Lower leg skin (tissue), 4 donors: Measurements from ENCODE around the gene DTNBP1. TPM values are rescaled to one million over a fixed set of nuclear protein-coding genes. Genes with fewer than 3 reads are reported as not detected.
A peak's percentile ranks its signal among the peaks of the same experiment; 100 is the strongest.

Source experiments
- DNase-seq, 2 donors: peaks; one replicate each; pipeline ENCODE4 v3.0.0-alpha.2; 2019; ENCODE audit warnings: low spot score in 2 of 2
- H3K4me3 ChIP-seq: fragments of 200-600 bp; sonication (generic); 2 replicates; pipeline ENCODE4 v1.5.1; 2017; ENCODE audit warnings: mild to moderate bottlenecking, low read depth; ENCODE audit not compliant: poor library complexity, severe bottlenecking
- POLR2A ChIP-seq, 2 donors: fragments of 450-650 bp; IDR thresholded peaks; one replicate each; pipeline ENCODE4 v1.6.1; 2016 to 2017; ENCODE audit warnings: antibody characterized with exemption in 2 of 2, mild to moderate bottlenecking in 1 of 2, moderate library complexity in 1 of 2
- WGBS, 2 donors: methylation state at CpG; one replicate each; pipeline ENCODE4 v1.1.5; 2018; 5-methylcytosine and 5-hydroxymethylcytosine counted together
- intact Hi-C: fragments of 100-400 bp; cut with DNase I; formaldehyde crosslinking; loops from one replicate; pipeline ENCODE4 v1.15.0; 2023; ENCODE audit warnings: low total_unique reads
- total RNA-seq, 4 donors: library from RNA; depleted of rRNA; stranded (reverse); fragments of >200 nt; gene quantifications; one replicate each; pipeline ENCODE4 v1.1.0, GENCODE V29; 2016
- TF ChIP-seq, protein P1 (sequence below), 3 donors: fragments of 450-650 bp; IDR thresholded peaks; one replicate each; pipeline ENCODE4 v1.5.1; 2016; ENCODE audit warnings: antibody characterized with exemption in 3 of 3, mild to moderate bottlenecking in 3 of 3, moderate library complexity in 2 of 3

Gene DTNBP1
- total RNA-seq, 4 donors from 2014 or later: 9.4 to 13.2 (median 11.6) TPM

DNA sequence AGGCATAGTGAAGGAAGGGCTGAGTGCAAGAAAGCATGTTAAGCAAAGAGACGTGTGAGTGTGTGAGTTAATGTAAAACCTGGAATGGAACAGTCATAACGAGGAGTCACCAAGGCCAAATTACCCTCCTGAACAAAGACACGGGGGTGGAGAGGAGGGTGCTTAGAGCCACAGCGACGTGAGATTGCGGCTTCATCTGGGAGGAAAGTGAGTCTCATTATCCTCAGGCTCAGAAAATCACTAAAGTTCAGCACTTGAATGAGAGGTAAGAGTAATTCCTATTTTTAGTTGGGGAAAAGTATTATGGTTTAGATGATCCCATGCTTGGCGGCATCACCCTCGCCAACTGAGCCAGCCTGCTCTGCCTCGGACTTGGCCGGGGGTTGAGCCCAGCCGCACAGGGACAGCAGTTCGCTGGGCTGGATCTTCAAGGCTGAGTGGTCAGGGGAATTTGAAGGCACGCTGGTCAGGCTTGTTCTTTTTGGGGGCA, 136.6 kb downstream of the DTNBP1 start:
- WGBS, 2 donors: 93 to 96% methylated on average over 13 of the region's 13 CpGs
- intact Hi-C loops: no loop called here
- DNase-seq: peak in 1 of 2 donors; percentile 49
- TF ChIP-seq, protein P1, sequence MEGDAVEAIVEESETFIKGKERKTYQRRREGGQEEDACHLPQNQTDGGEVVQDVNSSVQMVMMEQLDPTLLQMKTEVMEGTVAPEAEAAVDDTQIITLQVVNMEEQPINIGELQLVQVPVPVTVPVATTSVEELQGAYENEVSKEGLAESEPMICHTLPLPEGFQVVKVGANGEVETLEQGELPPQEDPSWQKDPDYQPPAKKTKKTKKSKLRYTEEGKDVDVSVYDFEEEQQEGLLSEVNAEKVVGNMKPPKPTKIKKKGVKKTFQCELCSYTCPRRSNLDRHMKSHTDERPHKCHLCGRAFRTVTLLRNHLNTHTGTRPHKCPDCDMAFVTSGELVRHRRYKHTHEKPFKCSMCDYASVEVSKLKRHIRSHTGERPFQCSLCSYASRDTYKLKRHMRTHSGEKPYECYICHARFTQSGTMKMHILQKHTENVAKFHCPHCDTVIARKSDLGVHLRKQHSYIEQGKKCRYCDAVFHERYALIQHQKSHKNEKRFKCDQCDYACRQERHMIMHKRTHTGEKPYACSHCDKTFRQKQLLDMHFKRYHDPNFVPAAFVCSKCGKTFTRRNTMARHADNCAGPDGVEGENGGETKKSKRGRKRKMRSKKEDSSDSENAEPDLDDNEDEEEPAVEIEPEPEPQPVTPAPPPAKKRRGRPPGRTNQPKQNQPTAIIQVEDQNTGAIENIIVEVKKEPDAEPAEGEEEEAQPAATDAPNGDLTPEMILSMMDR (IDR thresholded peaks at IDR 0.05): no peak
- no peak for TF ChIP-seq POLR2A (IDR thresholded peaks at IDR 0.05)
- no peak overlapping the region for H3K4me3 ChIP-seq

DNA sequence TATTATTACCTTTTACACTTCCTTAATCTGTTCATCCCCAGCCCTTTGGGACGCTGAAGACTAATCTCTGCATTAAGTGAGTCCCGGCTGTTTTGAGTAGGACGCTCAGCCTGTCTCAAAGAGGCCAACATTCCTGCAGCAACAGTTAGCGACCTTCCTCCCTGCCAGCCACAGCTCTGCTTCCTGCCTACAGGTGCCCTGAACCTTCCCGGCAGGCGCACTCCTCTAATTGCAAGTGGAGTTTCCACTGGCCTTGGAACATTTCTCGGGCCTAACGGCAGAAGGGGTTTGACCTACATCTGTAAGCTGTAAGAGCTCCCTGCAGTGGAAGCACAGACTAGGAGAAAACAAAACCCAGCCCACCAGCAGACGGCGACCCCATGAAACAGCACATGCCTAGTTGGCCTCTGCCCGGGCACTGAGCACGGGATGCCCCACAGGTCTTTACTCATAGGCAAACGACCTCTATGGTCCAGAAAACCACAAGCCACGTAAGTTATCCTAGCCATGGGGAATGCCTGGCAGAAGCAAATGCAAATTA, 137.9 kb downstream of the DTNBP1 start:
- TF ChIP-seq POLR2A (IDR thresholded peaks at IDR 0.05): no peak
- TF ChIP-seq, protein P1 (IDR thresholded peaks at IDR 0.05): no peak
- intact Hi-C loops: no loop called here
- no peak overlapping the region for H3K4me3 ChIP-seq
- DNase-seq: peak in 1 of 2 donors; percentile 59
- 94 to 96% methylated on average over 14 of the region's 14 CpGs for WGBS, 2 donors

DNA sequence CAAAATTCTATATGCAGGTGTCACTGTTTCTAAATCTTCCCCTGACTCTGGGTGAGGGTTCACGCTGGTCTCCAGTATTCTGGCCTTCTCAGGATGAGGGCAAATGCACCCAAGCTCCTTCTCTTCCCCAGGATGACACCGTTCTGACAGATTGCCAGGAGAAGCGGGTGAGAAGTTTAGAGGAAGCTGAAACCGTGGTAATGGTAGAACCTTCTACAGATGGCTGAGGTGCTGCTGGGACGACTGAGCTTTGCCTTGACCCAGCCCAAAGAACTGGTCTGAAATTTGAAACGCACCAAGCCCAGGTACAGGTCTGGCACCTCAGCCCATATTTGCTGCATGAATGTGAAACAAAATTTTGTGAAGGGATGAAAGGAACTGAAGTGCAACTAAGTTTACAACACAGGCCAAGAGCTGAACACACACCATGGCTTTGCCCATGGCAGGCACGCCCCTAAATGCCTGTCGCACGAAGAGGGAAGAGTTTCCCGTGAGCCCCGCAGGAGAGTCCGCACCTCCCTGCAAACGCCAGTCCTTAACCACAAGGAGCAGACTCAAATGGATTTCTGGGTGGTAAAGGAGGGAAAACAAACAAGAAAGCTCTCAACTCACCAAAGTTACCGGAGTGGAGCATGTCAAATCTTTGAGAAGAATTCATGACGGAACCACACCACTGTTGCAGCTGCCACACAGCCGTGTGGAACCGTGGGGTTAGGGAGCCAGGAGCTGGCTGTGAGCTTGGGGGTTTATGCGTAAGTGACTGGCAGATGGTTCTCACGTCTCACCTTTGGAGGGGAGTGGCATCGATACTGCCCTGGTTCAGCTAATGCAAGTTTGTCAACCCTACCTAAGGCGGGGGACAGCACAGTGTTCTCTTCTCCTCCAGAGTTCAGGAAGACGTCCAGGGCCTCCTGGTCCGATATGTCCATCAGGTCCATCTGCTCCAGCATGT, 138.9 kb downstream of the DTNBP1 start:
- intact Hi-C loops: no loop called here
- H3K4me3 ChIP-seq: no peak overlapping the region
- 95 to 97% methylated on average over 22 to 23 of the region's 23 CpGs for WGBS, 2 donors
- TF ChIP-seq, protein P1 (IDR thresholded peaks at IDR 0.05): no peak
- peak in 1 of 2 donors; percentile 65 for DNase-seq

- WGBS, 2 donors: 78% methylated on average over 16 of the region's 16 CpGs
Observed at GRCh38 chr6:15522856-15523529, 139.8 kb downstream of the DTNBP1 start.

DNA sequence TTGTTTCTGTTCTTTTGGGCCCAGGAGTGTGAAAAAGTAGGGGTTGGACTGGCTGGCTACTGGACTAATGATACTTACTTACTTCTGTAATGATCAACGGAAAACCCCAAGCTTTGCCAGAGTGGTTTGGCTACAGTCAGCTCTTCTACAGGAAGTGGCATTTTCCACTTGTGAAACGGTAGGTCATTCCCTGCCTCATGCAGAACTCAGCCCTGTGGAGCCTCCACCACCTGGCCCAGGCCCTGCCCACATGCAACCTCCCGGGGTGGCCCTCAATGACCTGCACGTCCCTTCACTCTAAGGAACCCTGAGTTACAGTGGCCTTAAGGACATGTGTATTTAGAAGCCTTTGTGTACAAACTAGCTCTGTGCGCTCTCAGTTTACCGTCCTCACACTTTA, 140.4 kb downstream of the DTNBP1 start:
- no peak overlapping the region for H3K4me3 ChIP-seq
- intact Hi-C loops: no loop called here
- TF ChIP-seq, protein P1 (IDR thresholded peaks at IDR 0.05): no peak
- 73 to 74% methylated on average over 6 of the region's 6 CpGs for WGBS, 2 donors
- DNase-seq: peak in 1 of 2 donors; percentile 62

More at GRCh38 chr6:15522856-15523529, 139.8 kb downstream of the DTNBP1 start:
- intact Hi-C loops: no loop called here
- H3K4me3 ChIP-seq: no peak overlapping the region
- peak in 1 of 2 donors; percentile 82 for DNase-seq
- TF ChIP-seq, protein P1 (IDR thresholded peaks at IDR 0.05): no peak
- no peak for TF ChIP-seq POLR2A (IDR thresholded peaks at IDR 0.05)
